Epithelial cell of proximal tubule (primary cell): ENCODE data around the gene IL23A. TPM values are rescaled to one million over a fixed set of nuclear protein-coding genes. Genes with fewer than 3 reads are reported as not detected.
"Not testable (repeated sequence)": the region's sequence is repeated elsewhere in the genome, so short reads cannot be mapped to it uniquely, and the experiment has no call there.

Experiments
- DNase-seq: peaks from one replicate; pipeline ENCODE4 v3.0.0-alpha.2; 2011; ENCODE audit warnings: low read depth
- H3K4me3 ChIP-seq: 2 replicates; pipeline ENCODE4 v1.5.1; 2011; ENCODE audit warnings: low read depth, mild to moderate bottlenecking, low read length
- CTCF ChIP-seq: conservative IDR thresholded peaks from 2 replicates; pipeline ENCODE4 v1.5.1; 2012; ENCODE audit warnings: low read depth, mild to moderate bottlenecking, low read length
- total RNA-seq: library from RNA; depleted of rRNA; stranded (reverse); fragments of >200 nt; gene quantifications from 2 replicates; pipeline ENCODE4 v1.2.3, GENCODE V29; 2015

IL23A gene
- total RNA-seq, 1 donor from 2014 or later, result 26.1 TPM

GRCh38 chr12:56334490-56334793, 4.2 kb upstream of the IL23A start:
- H3K4me3 ChIP-seq, result peak overlapping the region; percentile 65
- TF ChIP-seq CTCF, result no peak
- DNase-seq, result no peak

GRCh38 chr12:56335527-56335926, 3.2 kb upstream of the IL23A start:
- H3K4me3 ChIP-seq, DNase-seq: not testable (repeated sequence)

GRCh38 chr12:56336361-56337167, 2.1 kb upstream of the IL23A start:
- no peak for TF ChIP-seq CTCF
- DNase-seq, result no peak
- H3K4me3 ChIP-seq, result no peak overlapping the region

GRCh38 chr12:56337753-56338251, 882 bp upstream of the IL23A start:
- H3K4me3 ChIP-seq, result no peak overlapping the region
- no peak for DNase-seq
- no peak for TF ChIP-seq CTCF

GRCh38 chr12:56339158-56339422, 406 bp downstream of the IL23A start:
- no peak overlapping the region for H3K4me3 ChIP-seq
- no peak for DNase-seq
- no peak for TF ChIP-seq CTCF

- no peak for TF ChIP-seq CTCF
- no peak for DNase-seq
- H3K4me3 ChIP-seq, result no peak overlapping the region
These were observed 2.9 kb downstream of the IL23A start for GRCh38 chr12:56341616-56342015.

GRCh38 chr12:56342290-56342689, 3.6 kb downstream of the IL23A start:
- DNase-seq, H3K4me3 ChIP-seq: not testable (repeated sequence)

GRCh38 chr12:56346675-56347074, 8.0 kb downstream of the IL23A start:
- TF ChIP-seq CTCF, result no peak
- no peak overlapping the region for H3K4me3 ChIP-seq
- no peak for DNase-seq

GRCh38 chr12:56347255-56347654, 8.6 kb downstream of the IL23A start:
- not testable (repeated sequence) for DNase-seq, H3K4me3 ChIP-seq
